Measurements from ENCODE around the gene ERP44.
"Not testable (repeated sequence)": the region's sequence is repeated elsewhere in the genome, so short reads cannot be mapped to it uniquely, and the experiment has no call there.

ERP44 gene

GRCh38 chr9:100084128-100084453 is 14.7 kb downstream of the ERP44 start:
- Histone ChIP-seq H4K20me1 (ENCODE audit: low read depth, low read length) (peaks cover 15% of the 10 kb centered on the region; the same call in 1 of the 2 replicates), H3K4me2 (ENCODE audit: low read depth, low read length, poor library complexity, severe bottlenecking) (peak overlapping the region; percentile 88), H3F3A (ENCODE audit: insufficient read depth) (peaks cover 60% of the 10 kb centered on the region), H3K27me3 (ENCODE audit: low read length) (no peaks in the 10 kb centered on the region), H3K9me2 (replicated peaks; ENCODE audit: insufficient read depth, low read length) (no peaks in the 10 kb centered on the region), H3K4me3 (ENCODE audit: insufficient read depth, low read length, poor library complexity, severe bottlenecking) (peak overlapping the region; percentile 45), H3K79me2 (ENCODE audit: insufficient read depth, low read length) (peaks cover 92% of the 10 kb centered on the region), H3K9me3 (ENCODE audit: insufficient read depth, low read length) (no peaks in the 10 kb centered on the region), H3K27ac (ENCODE audit: low read depth, low read length) (peak overlapping the region; percentile 98), H2AFZ (ENCODE audit: low read depth, low read length, severe bottlenecking) (no peak overlapping the region), H3K36me3 (ENCODE audit: low read length) (0 out of 2 replicates have a peak, but pooled peaks cover 4% of the 10 kb centered on the region), H3K9ac (ENCODE audit: low read length) (peak overlapping the region; percentile 51)
- TF ChIP-seq CTCF (IDR thresholded peaks at IDR 0.05; ENCODE audit: insufficient read depth, low read length, poor library complexity, severe bottlenecking) (no peak), EZH2phosphoT487 (conservative IDR thresholded peaks at IDR 0.05; ENCODE audit: low read length) (no peak)

- peak overlapping the region; percentile 51 for H3K9ac ChIP-seq (ENCODE audit: low read length)
- peak overlapping the region; percentile 98 for H3K27ac ChIP-seq (ENCODE audit: low read depth, low read length)
- no peaks in the 10 kb centered on the region for H3K27me3 ChIP-seq (ENCODE audit: low read length)
- peaks cover 92% of the 10 kb centered on the region for H3K79me2 ChIP-seq (ENCODE audit: insufficient read depth, low read length)
- TF ChIP-seq EZH2phosphoT487 (conservative IDR thresholded peaks at IDR 0.05; ENCODE audit: low read length): no peak
- no peak for TF ChIP-seq CTCF (IDR thresholded peaks at IDR 0.05; ENCODE audit: insufficient read depth, low read length, poor library complexity, severe bottlenecking)
- H3K4me2 ChIP-seq (ENCODE audit: low read depth, low read length, poor library complexity, severe bottlenecking): peak overlapping the region; percentile 88
- H4K20me1 ChIP-seq (ENCODE audit: low read depth, low read length): peaks cover 15% of the 10 kb centered on the region; the same call in 1 of the 2 replicates
- no peaks in the 10 kb centered on the region for H3K9me2 ChIP-seq (replicated peaks; ENCODE audit: insufficient read depth, low read length)
- H3K4me3 ChIP-seq (ENCODE audit: insufficient read depth, low read length, poor library complexity, severe bottlenecking): peak overlapping the region; percentile 44
- H2AFZ ChIP-seq (ENCODE audit: low read depth, low read length, severe bottlenecking): no peak overlapping the region
- H3F3A ChIP-seq (ENCODE audit: insufficient read depth): peaks cover 60% of the 10 kb centered on the region
- no peaks in the 10 kb centered on the region for H3K9me3 ChIP-seq (ENCODE audit: insufficient read depth, low read length)
- H3K36me3 ChIP-seq (ENCODE audit: low read length): 0 out of 2 replicates have a peak, but pooled peaks cover 4% of the 10 kb centered on the region
These were observed 15.2 kb downstream of the ERP44 start for GRCh38 chr9:100083448-100084127.

GRCh38 chr9:100082782-100083181 is 16.0 kb downstream of the ERP44 start:
- peak overlapping the region; percentile 88 for H3K4me2 ChIP-seq (ENCODE audit: low read depth, low read length, poor library complexity, severe bottlenecking)
- no peaks in the 10 kb centered on the region for H3K9me3 ChIP-seq (ENCODE audit: insufficient read depth, low read length)
- peaks cover 15% of the 10 kb centered on the region; the same call in 1 of the 2 replicates for H4K20me1 ChIP-seq (ENCODE audit: low read depth, low read length)
- no peak overlapping the region for H2AFZ ChIP-seq (ENCODE audit: low read depth, low read length, severe bottlenecking)
- peak overlapping the region; percentile 98 for H3K27ac ChIP-seq (ENCODE audit: low read depth, low read length)
- no peak for TF ChIP-seq CTCF (IDR thresholded peaks at IDR 0.05; ENCODE audit: insufficient read depth, low read length, poor library complexity, severe bottlenecking)
- H3K36me3 ChIP-seq (ENCODE audit: low read length): 0 out of 2 replicates have a peak, but pooled peaks cover 4% of the 10 kb centered on the region
- no peaks in the 10 kb centered on the region for H3K27me3 ChIP-seq (ENCODE audit: low read length)
- H3K9me2 ChIP-seq (replicated peaks; ENCODE audit: insufficient read depth, low read length): no peaks in the 10 kb centered on the region
- H3K4me3 ChIP-seq (ENCODE audit: insufficient read depth, low read length, poor library complexity, severe bottlenecking): peak overlapping the region; percentile 44
- peaks cover 92% of the 10 kb centered on the region for H3K79me2 ChIP-seq (ENCODE audit: insufficient read depth, low read length)
- peak overlapping the region; percentile 51 for H3K9ac ChIP-seq (ENCODE audit: low read length)
- peaks cover 60% of the 10 kb centered on the region for H3F3A ChIP-seq (ENCODE audit: insufficient read depth)

GRCh38 chr9:100076256-100076655 is 22.5 kb downstream of the ERP44 start:
- not testable (repeated sequence) for H3K36me3 ChIP-seq (ENCODE audit: low read length); H2AFZ ChIP-seq (ENCODE audit: low read depth, low read length, severe bottlenecking); H3K27me3 ChIP-seq (ENCODE audit: low read length); H3K4me3 ChIP-seq (ENCODE audit: insufficient read depth, low read length, poor library complexity, severe bottlenecking); H3K9me3 ChIP-seq (ENCODE audit: insufficient read depth, low read length); H3F3A ChIP-seq (ENCODE audit: insufficient read depth); H3K4me2 ChIP-seq (ENCODE audit: low read depth, low read length, poor library complexity, severe bottlenecking); H3K27ac ChIP-seq (ENCODE audit: low read depth, low read length); H3K9ac ChIP-seq (ENCODE audit: low read length); H4K20me1 ChIP-seq (ENCODE audit: low read depth, low read length); H3K9me2 ChIP-seq (replicated peaks; ENCODE audit: insufficient read depth, low read length)
- H3K79me2 ChIP-seq (ENCODE audit: insufficient read depth, low read length): peaks cover 99% of the 10 kb centered on the region
